HL-60 (cell line): ENCODE data around the gene ETV6.

Source experiments
- CTCF ChIP-seq: IDR thresholded peaks from one replicate; pipeline ENCODE4 v1.5.1; 2011; ENCODE audit warnings: low read length, control low read depth, inconsistent platforms; ENCODE audit not compliant: insufficient read depth
- GABPA ChIP-seq: IDR thresholded peaks from 2 replicates; pipeline ENCODE4 v1.6.1; 2012; ENCODE audit warnings: low read depth

GRCh38 chr12:11722578-11723138 lies 73.2 kb downstream of the ETV6 start:
- TF ChIP-seq CTCF, result no peak
- no peak for TF ChIP-seq GABPA
